GM12878 (cell line): Measurements from ENCODE around the gene TNIP1. TPM values are rescaled to one million over a fixed set of nuclear protein-coding genes. Genes with fewer than 3 reads are reported as not detected.

Experiments used
- DPF2 ChIP-seq: fragments of 450-650 bp; IDR thresholded peaks from 2 replicates; pipeline ENCODE4 v1.6.1; 2017; ENCODE audit warnings: mild to moderate bottlenecking
- HDAC2 ChIP-seq: fragments of 200-600 bp; sonication (generic); IDR thresholded peaks from 2 replicates; pipeline ENCODE4 v1.6.1; 2017
- IKZF1 ChIP-seq: fragments of 450-650 bp; conservative IDR thresholded peaks from 2 replicates; pipeline ENCODE4 v1.6.1; 2017; ENCODE audit warnings: antibody characterized with exemption, mild to moderate bottlenecking
- NFIC ChIP-seq: IDR thresholded peaks from 2 replicates; pipeline ENCODE4 v1.6.1; 2012; ENCODE audit warnings: low read depth, mild to moderate bottlenecking, inconsistent platforms, low read length, moderate library complexity
- RELA ChIP-seq: fragments of 450-650 bp; IDR thresholded peaks from 2 replicates; pipeline ENCODE4 v1.8.0; 2014; ENCODE audit warnings: borderline replicate concordance; ENCODE audit not compliant: partially characterized antibody
- TCF7 ChIP-seq: IDR thresholded peaks from 2 replicates; pipeline ENCODE4 v1.6.1; 2014; ENCODE audit warnings: antibody characterized with exemption, borderline replicate concordance
- ZNF207 ChIP-seq: fragments of 450-650 bp; IDR thresholded peaks from 2 replicates; pipeline ENCODE4 v1.6.1; 2014; ENCODE audit warnings: antibody characterized with exemption, mild to moderate bottlenecking, borderline replicate concordance
- ZNF24 ChIP-seq: fragments of 450-650 bp; IDR thresholded peaks from 2 replicates; pipeline ENCODE4 v1.6.1; 2017; ENCODE audit warnings: antibody characterized with exemption, mild to moderate bottlenecking
- ZZZ3 ChIP-seq: IDR thresholded peaks from 2 replicates; pipeline ENCODE4 v1.6.1; 2011; ENCODE audit warnings: low read depth; ENCODE audit not compliant: control insufficient read depth, insufficient read length
- polyA plus RNA-seq, 11 experiments: library from polyadenylated mRNA; depleted of rRNA in 4 of 11; unstranded in 6 of 11; stranded (reverse) in 5 of 11; fragments of >200 nt; fragmentation: Nextera tagmentation in 4 of 11; fragmentation: Illumina TruSeq in 1 of 11; extraction: Ambion mirVana in 4 of 11; extraction: Trizol in 1 of 11; gene quantifications; 1 replicate in 1 of 11; 2 replicates in 10 of 11; pipeline versions ENCODE4 v1.2.1 to v1.2.3, GENCODE V29; 2011 to 2016; ENCODE audit warnings: inconsistent platforms in 2 of 11, missing spikeins in 2 of 11, low read depth in 1 of 11
- total RNA-seq, 4 experiments: library from RNA; depleted of rRNA in 3 of 4; stranded (reverse); fragments of >200 nt in 3 of 4; fragmentation: Illumina TruSeq in 1 of 4; extraction: Trizol in 1 of 4; gene quantifications; 2 replicates each; pipeline versions ENCODE4 v1.2.1 to v1.2.3, GENCODE V29; 2013 to 2021
- TF ChIP-seq, protein P1 (sequence below): fragments of 450-650 bp; IDR thresholded peaks from 2 replicates; pipeline ENCODE4 v1.6.1; 2016; ENCODE audit warnings: mild to moderate bottlenecking, moderate library complexity, borderline replicate concordance
- TF ChIP-seq, protein P2 (sequence below): fragments of 450-650 bp; conservative IDR thresholded peaks from 2 replicates; pipeline ENCODE4 v1.6.1; 2017; ENCODE audit warnings: mild to moderate bottlenecking, moderate library complexity

The TNIP1 gene
- total and polyA plus RNA-seq, 10 of the 15 experiments (the other 5 are each of a cell fraction or from before 2014, with no cell fraction given): 4.4 to 279 (median 150) TPM

DNA sequence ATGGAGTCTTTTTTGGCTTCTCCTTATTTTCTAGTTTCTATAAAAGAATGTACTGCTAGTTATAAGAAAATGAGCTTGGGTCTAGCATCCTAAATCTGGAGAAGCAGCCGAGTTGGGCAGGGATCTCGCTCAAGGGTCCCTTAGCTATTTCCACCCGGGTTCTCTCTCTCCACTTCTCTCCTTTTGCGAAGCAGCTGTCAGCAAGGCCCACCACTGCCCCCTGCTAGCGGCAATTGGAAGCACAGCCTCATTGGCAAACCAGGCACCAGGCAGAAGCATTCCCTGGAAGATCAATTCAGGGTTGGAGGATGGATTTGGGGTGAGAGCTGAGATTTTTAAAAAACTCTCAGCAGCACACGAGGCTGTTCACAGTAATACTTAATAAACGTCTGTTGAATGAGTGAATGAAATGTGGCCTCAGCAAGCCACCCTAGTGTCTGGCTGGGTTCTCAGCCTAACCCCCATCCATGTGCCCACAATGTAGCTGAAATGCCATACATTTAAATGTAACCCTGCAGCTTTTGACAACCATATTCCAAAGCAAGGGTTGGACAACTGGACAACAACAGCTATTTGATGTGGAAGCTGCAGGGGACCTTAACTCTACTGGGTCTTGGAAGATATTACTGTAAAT, 34.6 kb upstream of the TNIP1 start (continued):
- TF ChIP-seq, protein P1, sequence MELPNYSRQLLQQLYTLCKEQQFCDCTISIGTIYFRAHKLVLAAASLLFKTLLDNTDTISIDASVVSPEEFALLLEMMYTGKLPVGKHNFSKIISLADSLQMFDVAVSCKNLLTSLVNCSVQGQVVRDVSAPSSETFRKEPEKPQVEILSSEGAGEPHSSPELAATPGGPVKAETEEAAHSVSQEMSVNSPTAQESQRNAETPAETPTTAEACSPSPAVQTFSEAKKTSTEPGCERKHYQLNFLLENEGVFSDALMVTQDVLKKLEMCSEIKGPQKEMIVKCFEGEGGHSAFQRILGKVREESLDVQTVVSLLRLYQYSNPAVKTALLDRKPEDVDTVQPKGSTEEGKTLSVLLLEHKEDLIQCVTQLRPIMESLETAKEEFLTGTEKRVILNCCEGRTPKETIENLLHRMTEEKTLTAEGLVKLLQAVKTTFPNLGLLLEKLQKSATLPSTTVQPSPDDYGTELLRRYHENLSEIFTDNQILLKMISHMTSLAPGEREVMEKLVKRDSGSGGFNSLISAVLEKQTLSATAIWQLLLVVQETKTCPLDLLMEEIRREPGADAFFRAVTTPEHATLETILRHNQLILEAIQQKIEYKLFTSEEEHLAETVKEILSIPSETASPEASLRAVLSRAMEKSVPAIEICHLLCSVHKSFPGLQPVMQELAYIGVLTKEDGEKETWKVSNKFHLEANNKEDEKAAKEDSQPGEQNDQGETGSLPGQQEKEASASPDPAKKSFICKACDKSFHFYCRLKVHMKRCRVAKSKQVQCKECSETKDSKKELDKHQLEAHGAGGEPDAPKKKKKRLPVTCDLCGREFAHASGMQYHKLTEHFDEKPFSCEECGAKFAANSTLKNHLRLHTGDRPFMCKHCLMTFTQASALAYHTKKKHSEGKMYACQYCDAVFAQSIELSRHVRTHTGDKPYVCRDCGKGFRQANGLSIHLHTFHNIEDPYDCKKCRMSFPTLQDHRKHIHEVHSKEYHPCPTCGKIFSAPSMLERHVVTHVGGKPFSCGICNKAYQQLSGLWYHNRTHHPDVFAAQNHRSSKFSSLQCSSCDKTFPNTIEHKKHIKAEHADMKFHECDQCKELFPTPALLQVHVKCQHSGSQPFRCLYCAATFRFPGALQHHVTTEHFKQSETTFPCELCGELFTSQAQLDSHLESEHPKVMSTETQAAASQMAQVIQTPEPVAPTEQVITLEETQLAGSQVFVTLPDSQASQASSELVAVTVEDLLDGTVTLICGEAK: no peak
- TF ChIP-seq ZNF207: no peak
- TF ChIP-seq HDAC2: no peak
- TF ChIP-seq TCF7: no peak
- TF ChIP-seq NFIC: no peak
- no peak for TF ChIP-seq RELA
- TF ChIP-seq DPF2: no peak
- TF ChIP-seq ZZZ3: no peak
- TF ChIP-seq ZNF24: no peak
- TF ChIP-seq, protein P2, sequence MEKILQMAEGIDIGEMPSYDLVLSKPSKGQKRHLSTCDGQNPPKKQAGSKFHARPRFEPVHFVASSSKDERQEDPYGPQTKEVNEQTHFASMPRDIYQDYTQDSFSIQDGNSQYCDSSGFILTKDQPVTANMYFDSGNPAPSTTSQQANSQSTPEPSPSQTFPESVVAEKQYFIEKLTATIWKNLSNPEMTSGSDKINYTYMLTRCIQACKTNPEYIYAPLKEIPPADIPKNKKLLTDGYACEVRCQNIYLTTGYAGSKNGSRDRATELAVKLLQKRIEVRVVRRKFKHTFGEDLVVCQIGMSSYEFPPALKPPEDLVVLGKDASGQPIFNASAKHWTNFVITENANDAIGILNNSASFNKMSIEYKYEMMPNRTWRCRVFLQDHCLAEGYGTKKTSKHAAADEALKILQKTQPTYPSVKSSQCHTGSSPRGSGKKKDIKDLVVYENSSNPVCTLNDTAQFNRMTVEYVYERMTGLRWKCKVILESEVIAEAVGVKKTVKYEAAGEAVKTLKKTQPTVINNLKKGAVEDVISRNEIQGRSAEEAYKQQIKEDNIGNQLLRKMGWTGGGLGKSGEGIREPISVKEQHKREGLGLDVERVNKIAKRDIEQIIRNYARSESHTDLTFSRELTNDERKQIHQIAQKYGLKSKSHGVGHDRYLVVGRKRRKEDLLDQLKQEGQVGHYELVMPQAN: no peak
- peak; percentile 41 for TF ChIP-seq IKZF1
